Measurements from ENCODE around the gene CD200. TPM values are rescaled to one million over a fixed set of nuclear protein-coding genes. Genes with fewer than 3 reads are reported as not detected.
"Not testable (repeated sequence)": the region's sequence is repeated elsewhere in the genome, so short reads cannot be mapped to it uniquely, and the experiment has no call there.

The CD200 gene
- total RNA-seq, 1 donor from 2014 or later: 19.0 TPM

DNA sequence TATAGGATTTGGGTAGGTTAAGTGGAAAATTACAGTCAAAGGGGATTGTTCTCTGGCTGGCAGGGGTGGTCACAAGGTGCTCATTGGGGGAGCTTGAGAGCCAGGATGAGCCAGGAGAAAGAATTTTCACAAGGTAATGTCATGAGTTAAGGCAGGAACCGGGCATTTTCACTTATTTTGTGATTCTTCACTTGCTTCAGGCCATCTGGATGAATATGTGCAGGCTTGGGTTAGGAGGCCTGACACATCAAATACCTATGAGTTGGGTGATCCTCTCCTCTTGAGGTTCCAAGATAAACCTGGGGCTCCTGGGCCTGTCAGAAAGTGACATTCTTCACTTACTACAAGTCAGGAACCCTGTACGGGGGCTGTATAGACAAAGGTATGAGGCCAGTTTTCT lies 68.7 kb downstream of the CD200 start:
- Mint-ChIP-seq H3K27ac (peak overlapping the region; percentile 73), H3K27me3 (no peaks in the 10 kb centered on the region), H3K36me3 (ENCODE audit: low read depth) (no peaks in the 10 kb centered on the region), H3K4me3 (no peak overlapping the region), H3K4me1 (peaks cover 22% of the 10 kb centered on the region), H3K9me3 (no peaks in the 10 kb centered on the region)
- CTCF ChIA-PET: no interaction called here
- DNase-seq (no peak), ATAC-seq (ENCODE audit: low read depth) (no peak)
- intact Hi-C loops (cut with micrococcal nuclease): loop anchor here (10.0 kb wide), 1 partner anchor 53 kb away; no protein-coding TSS in a partner anchor
- TF ChIP-seq, protein P1, sequence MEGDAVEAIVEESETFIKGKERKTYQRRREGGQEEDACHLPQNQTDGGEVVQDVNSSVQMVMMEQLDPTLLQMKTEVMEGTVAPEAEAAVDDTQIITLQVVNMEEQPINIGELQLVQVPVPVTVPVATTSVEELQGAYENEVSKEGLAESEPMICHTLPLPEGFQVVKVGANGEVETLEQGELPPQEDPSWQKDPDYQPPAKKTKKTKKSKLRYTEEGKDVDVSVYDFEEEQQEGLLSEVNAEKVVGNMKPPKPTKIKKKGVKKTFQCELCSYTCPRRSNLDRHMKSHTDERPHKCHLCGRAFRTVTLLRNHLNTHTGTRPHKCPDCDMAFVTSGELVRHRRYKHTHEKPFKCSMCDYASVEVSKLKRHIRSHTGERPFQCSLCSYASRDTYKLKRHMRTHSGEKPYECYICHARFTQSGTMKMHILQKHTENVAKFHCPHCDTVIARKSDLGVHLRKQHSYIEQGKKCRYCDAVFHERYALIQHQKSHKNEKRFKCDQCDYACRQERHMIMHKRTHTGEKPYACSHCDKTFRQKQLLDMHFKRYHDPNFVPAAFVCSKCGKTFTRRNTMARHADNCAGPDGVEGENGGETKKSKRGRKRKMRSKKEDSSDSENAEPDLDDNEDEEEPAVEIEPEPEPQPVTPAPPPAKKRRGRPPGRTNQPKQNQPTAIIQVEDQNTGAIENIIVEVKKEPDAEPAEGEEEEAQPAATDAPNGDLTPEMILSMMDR (IDR thresholded peaks at IDR 0.05): no peak
- POLR2A ChIA-PET: no interaction called here

DNA sequence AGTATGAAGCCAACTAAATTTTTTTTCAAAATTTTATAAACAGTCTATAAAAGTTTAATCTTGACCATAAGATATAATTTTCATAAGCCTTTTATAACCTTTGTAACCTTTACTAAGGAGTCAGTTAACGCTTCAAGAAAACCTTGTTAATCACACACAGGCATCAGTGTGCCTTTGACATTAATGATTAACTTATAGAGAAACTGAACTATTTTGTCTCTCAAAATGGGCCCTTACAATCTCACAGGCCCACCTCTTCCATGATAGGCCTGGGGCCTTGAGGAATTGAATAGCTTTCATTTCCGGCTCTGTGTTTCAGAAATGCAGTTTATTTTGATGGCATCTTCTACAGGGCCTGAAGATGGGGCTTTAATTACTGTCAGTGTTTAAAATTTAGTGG lies 70.1 kb downstream of the CD200 start:
- CTCF ChIA-PET: no interaction called here
- H3K36me3 Mint-ChIP-seq (ENCODE audit: low read depth): no peaks in the 10 kb centered on the region
- ATAC-seq (ENCODE audit: low read depth) (no peak), DNase-seq (no peak)
- POLR2A ChIA-PET: no interaction called here
- peaks cover 32% of the 10 kb centered on the region for H3K4me1 Mint-ChIP-seq
- no peak overlapping the region for H3K27ac Mint-ChIP-seq
- H3K27me3 Mint-ChIP-seq: no peaks in the 10 kb centered on the region
- TF ChIP-seq, protein P1 (IDR thresholded peaks at IDR 0.05): no peak
- H3K4me3 Mint-ChIP-seq: no peak overlapping the region
- intact Hi-C loops (cut with micrococcal nuclease): loop anchor here (1.0 to 10.0 kb wide), 2 partner anchors 8 to 52 kb away; no protein-coding TSS in a partner anchor
- no peaks in the 10 kb centered on the region for H3K9me3 Mint-ChIP-seq

DNA sequence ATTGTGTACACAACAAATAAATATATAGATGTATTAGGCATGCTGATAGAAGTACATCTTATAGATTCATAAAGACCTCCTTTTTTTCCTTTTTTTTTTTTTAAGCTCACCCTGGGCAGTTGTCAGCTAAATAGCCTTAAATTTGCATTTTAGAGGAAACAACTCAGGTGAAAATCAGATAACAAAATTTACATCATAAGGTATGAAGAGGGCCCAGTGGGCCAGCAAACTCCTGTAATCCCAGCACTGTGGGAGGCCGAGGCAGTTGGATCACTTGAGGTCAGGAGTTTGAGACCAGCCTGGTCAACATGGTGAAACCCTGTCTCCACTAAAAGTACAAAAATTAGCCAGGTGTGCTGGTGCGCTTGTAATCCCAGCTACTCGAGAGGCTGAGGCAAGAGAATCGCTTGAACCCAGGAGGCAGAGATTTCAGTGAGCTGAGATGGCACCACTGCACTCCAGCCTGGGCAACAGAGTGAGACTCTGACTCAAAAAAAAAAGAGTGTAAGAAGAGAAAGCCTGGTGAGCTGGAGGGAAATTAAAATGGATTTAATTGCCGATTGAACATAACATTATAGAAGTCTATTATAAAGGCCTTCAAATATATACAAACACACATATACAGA lies 72.1 kb downstream of the CD200 start:
- H3K36me3 Mint-ChIP-seq (ENCODE audit: low read depth); DNase-seq; H3K27me3 Mint-ChIP-seq; H3K4me3 Mint-ChIP-seq; H3K9me3 Mint-ChIP-seq; ATAC-seq (ENCODE audit: low read depth): not testable (repeated sequence)
- H3K27ac Mint-ChIP-seq: peak overlapping the region; percentile 68
- H3K4me1 Mint-ChIP-seq: peaks cover 29% of the 10 kb centered on the region
- ChIA-PET CTCF (interaction anchor here (1.6 to 1.8 kb wide), 2 partner anchors 33 to 50 kb away, joined by 3 to 4 read pairs; no protein-coding TSS in a partner anchor), POLR2A (interaction anchor here (0.9 to 1.5 kb wide), 3 partner anchors 9 to 13 kb away, joined by 3 to 4 read pairs (median 3); no protein-coding TSS in a partner anchor)
- intact Hi-C loops (cut with micrococcal nuclease): loop anchor here (2.0 to 10.0 kb wide), 3 partner anchors 14 to 50 kb away; no protein-coding TSS in a partner anchor

DNA sequence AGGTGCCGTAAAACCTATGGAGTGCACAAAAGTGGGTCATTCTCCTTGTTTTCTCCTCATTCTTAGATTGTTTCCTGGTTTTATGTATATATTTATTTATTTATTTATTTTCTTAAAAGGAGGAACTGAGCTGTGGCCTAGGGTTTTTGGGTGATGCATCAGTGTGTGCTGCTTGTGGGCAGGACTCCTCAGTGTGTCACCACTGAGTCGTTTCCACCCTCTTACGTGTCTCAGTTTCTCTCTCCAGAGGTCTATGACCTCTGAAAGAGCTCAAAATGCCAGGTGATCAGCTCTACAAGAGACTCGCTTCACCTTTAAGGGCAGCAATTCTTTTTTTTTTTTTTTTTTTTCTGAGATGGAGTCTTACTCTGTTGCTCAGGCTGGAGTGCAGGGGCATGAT lies 72.9 kb downstream of the CD200 start:
- ChIA-PET CTCF (interaction anchor here (1.0 to 1.8 kb wide), 3 partner anchors 32 to 49 kb away, joined by 3 to 4 read pairs (median 3); no protein-coding TSS in a partner anchor), POLR2A (interaction anchor here (0.6 to 1.5 kb wide), 5 partner anchors 10 to 93 kb away, joined by 3 to 5 read pairs (median 3); no protein-coding TSS in a partner anchor)
- no peaks in the 10 kb centered on the region for H3K9me3 Mint-ChIP-seq
- no peak for ATAC-seq (ENCODE audit: low read depth)
- intact Hi-C loops (cut with micrococcal nuclease): loop anchor here (2.0 to 10.0 kb wide), 3 partner anchors 15 to 49 kb away; no protein-coding TSS in a partner anchor
- H3K27ac Mint-ChIP-seq: peak overlapping the region; percentile 68
- TF ChIP-seq, protein P1 (IDR thresholded peaks at IDR 0.05): no peak
- peaks cover 31% of the 10 kb centered on the region for H3K4me1 Mint-ChIP-seq
- DNase-seq: no peak
- H3K4me3 Mint-ChIP-seq: no peak overlapping the region
- no peaks in the 10 kb centered on the region for H3K36me3 Mint-ChIP-seq (ENCODE audit: low read depth)
- H3K27me3 Mint-ChIP-seq: no peaks in the 10 kb centered on the region

DNA sequence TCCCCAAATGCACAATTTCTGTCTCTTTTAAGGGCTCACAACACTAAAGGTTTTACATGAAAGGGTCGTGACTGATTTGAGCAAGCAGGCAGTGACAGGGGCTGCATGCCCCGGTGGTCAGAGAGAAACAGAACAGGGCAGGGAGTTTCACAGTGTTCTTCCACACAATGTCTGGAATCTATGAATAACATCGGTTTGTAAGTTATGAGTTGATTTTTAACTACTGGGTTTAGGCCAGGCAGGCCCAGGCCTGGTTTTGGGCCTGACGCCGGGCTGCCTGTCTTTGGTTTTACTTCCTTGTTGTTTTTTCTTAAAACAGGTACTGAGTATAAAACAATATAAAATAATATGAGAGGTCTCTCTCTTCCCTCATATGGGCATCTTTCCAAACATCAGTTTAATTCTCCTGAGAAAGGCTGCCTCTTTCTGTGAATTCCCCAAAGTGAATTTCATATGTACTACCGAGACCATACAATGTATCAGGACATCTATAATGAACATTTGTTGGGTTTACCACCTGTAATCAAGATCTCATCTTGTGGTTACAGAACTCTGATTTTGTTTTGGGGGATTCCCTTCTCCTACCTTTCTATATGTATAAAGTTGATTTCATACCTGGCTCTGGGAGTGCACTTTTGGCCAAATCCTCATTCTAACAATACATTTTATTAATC lies 74.4 kb downstream of the CD200 start:
- intact Hi-C loops (cut with micrococcal nuclease): loop anchor here (5.0 to 10.0 kb wide), 2 partner anchors 35 to 47 kb away; no protein-coding TSS in a partner anchor
- H3K27me3 Mint-ChIP-seq: no peaks in the 10 kb centered on the region
- peak overlapping the region; percentile 30 for H3K4me3 Mint-ChIP-seq
- DNase-seq (no peak), ATAC-seq (ENCODE audit: low read depth) (peak; percentile 40)
- no peaks in the 10 kb centered on the region for H3K9me3 Mint-ChIP-seq
- POLR2A ChIA-PET: interaction anchor here (1.1 to 1.5 kb wide), 2 partner anchors 91 to 98 kb away, joined by 3 read pairs; no protein-coding TSS in a partner anchor
- peaks cover 35% of the 10 kb centered on the region for H3K4me1 Mint-ChIP-seq
- peak overlapping the region; percentile 89 for H3K27ac Mint-ChIP-seq
- H3K36me3 Mint-ChIP-seq (ENCODE audit: low read depth): no peaks in the 10 kb centered on the region
- CTCF ChIA-PET: interaction anchor here (1.0 kb wide), 1 partner anchor 45 kb away, joined by 3 read pairs; no protein-coding TSS in a partner anchor
- TF ChIP-seq, protein P1 (IDR thresholded peaks at IDR 0.05): no peak

Data from activated B cell treated with CpG ODN at 0.5 μM for 24 hours (primary cell).